Astrocyte of the cerebellum (primary cell): ENCODE measurements around the gene AEBP2.

ENCODE experiments used
- DNase-seq: peaks from one replicate; pipeline ENCODE4 v3.0.0-alpha.2; 2011; ENCODE audit warnings: low read depth
- H3K4me3 ChIP-seq: 2 replicates; pipeline ENCODE4 v1.5.1; 2011; ENCODE audit warnings: mild to moderate bottlenecking, low read depth, low read length, moderate library complexity
- CTCF ChIP-seq: IDR thresholded peaks from 2 replicates; pipeline ENCODE4 v1.5.1; 2012; ENCODE audit warnings: low read length, low read depth, moderate library complexity, mild to moderate bottlenecking; ENCODE audit errors: missing control alignments
- in situ Hi-C: cut with HindIII; loops from 2 replicates; pipeline ENCODE4 v1.10.0; 2017; ENCODE audit warnings: low sequenced_read_pairs

Gene AEBP2

GRCh38 chr12:19496219-19496878 is 57.1 kb downstream of the AEBP2 start:
- DNase-seq = no peak
- H3K4me3 ChIP-seq = no peak overlapping the region
- in situ Hi-C loops = no loop called here
- TF ChIP-seq CTCF = no peak

- no peak for DNase-seq
- in situ Hi-C loops = no loop called here
- no peak for TF ChIP-seq CTCF
- H3K4me3 ChIP-seq = no peak overlapping the region
Observed at GRCh38 chr12:19498099-19498498, 58.8 kb downstream of the AEBP2 start.

GRCh38 chr12:19499030-19499429 is 59.7 kb downstream of the AEBP2 start:
- no peak for TF ChIP-seq CTCF
- no peak overlapping the region for H3K4me3 ChIP-seq
- no peak for DNase-seq
- in situ Hi-C loops = no loop called here

- no peak for TF ChIP-seq CTCF
- H3K4me3 ChIP-seq = no peak overlapping the region
- DNase-seq = no peak
- in situ Hi-C loops = no loop called here
Observed at GRCh38 chr12:19506497-19506896, 67.2 kb downstream of the AEBP2 start.

- peak; percentile 38 for TF ChIP-seq CTCF
- no peak overlapping the region for H3K4me3 ChIP-seq
- in situ Hi-C loops = no loop called here
- DNase-seq = peak; percentile 28
Observed at GRCh38 chr12:19507823-19508222, 68.5 kb downstream of the AEBP2 start.

GRCh38 chr12:19510461-19510860 is 71.2 kb downstream of the AEBP2 start:
- no peak overlapping the region for H3K4me3 ChIP-seq
- in situ Hi-C loops = no loop called here
- TF ChIP-seq CTCF = no peak
- no peak for DNase-seq

- DNase-seq = no peak
- H3K4me3 ChIP-seq = no peak overlapping the region
- in situ Hi-C loops = no loop called here
- no peak for TF ChIP-seq CTCF
Observed at GRCh38 chr12:19515179-19515578, 75.9 kb downstream of the AEBP2 start.
